H1 (cell line): Measurements from ENCODE around the gene FANCI. TPM values are rescaled to one million over a fixed set of nuclear protein-coding genes. Genes with fewer than 3 reads are reported as not detected.

Experiments used
- CTCF ChIA-PET: fragments of 300-600 bp; sonication (Branson Sonifier 250); formaldehyde crosslinking; loops from one replicate; lab custom pipeline; 2021; ENCODE audit not compliant: partially characterized antibody; lab: Charles Lee
- POLR2A ChIA-PET: fragments of 300-600 bp; sonication (Branson Sonifier 250); formaldehyde crosslinking; loops from one replicate; lab custom pipeline; 2021; ENCODE audit warnings: inconsistent platforms; ENCODE audit not compliant: partially characterized antibody; lab: Charles Lee
- DNase-seq, 2 experiments: peaks; one replicate each; pipeline versions ENCODE4 v3.0.0 to v3.0.0-alpha.2; 2010 to 2022; ENCODE audit warnings: low spot score in 2 of 2, low read depth in 1 of 2, mixed read lengths in 1 of 2
- FAIRE-seq: peaks from 2 replicates; lab custom pipeline; 2011; peaks lifted over from hg19 to GRCh38; lab: Jason Lieb, UNC
- H2AFZ ChIP-seq: 2 replicates; pipeline ENCODE4 v1.8.1; 2012; ENCODE audit warnings: low read length, inconsistent platforms
- H2AK5ac ChIP-seq: 2 replicates; pipeline ENCODE4 v1.6.1; 2013; ENCODE audit warnings: low read depth, low read length
- H2BK120ac ChIP-seq: replicated peaks from 2 replicates; pipeline ENCODE3; 2013; ENCODE audit warnings: low read depth, low read length, inconsistent platforms
- H2BK12ac ChIP-seq: 2 replicates; pipeline ENCODE4 v1.6.1; 2013; ENCODE audit warnings: low read depth, low read length
- H2BK15ac ChIP-seq: 2 replicates; pipeline ENCODE4 v1.6.1; 2013; ENCODE audit warnings: low read length
- H2BK20ac ChIP-seq: 2 replicates; pipeline ENCODE4 v1.6.1; 2013; ENCODE audit warnings: low read length
- H2BK5ac ChIP-seq: 2 replicates; pipeline ENCODE4 v1.6.1; 2013; ENCODE audit warnings: low read depth, low read length
- H3K14ac ChIP-seq: 2 replicates; pipeline ENCODE4 v1.6.1; 2013; ENCODE audit warnings: inconsistent platforms; ENCODE audit not compliant: insufficient read length
- H3K18ac ChIP-seq: 2 replicates; pipeline ENCODE4 v1.6.1; 2013; ENCODE audit warnings: low read length; ENCODE audit errors: extremely low read depth
- H3K23ac ChIP-seq: 2 replicates; pipeline ENCODE4 v1.6.1; 2013; ENCODE audit warnings: inconsistent platforms; ENCODE audit not compliant: insufficient read length
- H3K23me2 ChIP-seq: 2 replicates; pipeline ENCODE4 v1.6.1; 2013; ENCODE audit warnings: low read depth, low read length
- H3K27ac ChIP-seq: 2 replicates; pipeline ENCODE4 v1.6.1; 2011; ENCODE audit warnings: low read depth, low read length, inconsistent platforms
- H3K27me3 ChIP-seq, 4 experiments: replicated peaks in 1 of 4; 1 replicate in 1 of 4; 2 replicates in 3 of 4; pipeline versions ENCODE4 v1.6.1 to v1.8.1; 2011 to 2013; ENCODE audit warnings: low read length in 3 of 4, mild to moderate bottlenecking in 3 of 4, inconsistent platforms in 2 of 4, mixed read lengths in 2 of 4, moderate library complexity in 1 of 4; ENCODE audit not compliant: control insufficient read depth in 3 of 4, insufficient read depth in 3 of 4; ENCODE audit errors: extremely low read depth in 1 of 4
- H3K36me3 ChIP-seq, 4 experiments: 2 replicates each; pipeline versions ENCODE4 v1.6.1 to v1.8.1; 2011 to 2013; ENCODE audit warnings: mild to moderate bottlenecking in 4 of 4, low read length in 3 of 4, moderate library complexity in 2 of 4, control low read depth in 1 of 4, inconsistent platforms in 1 of 4; ENCODE audit not compliant: insufficient read depth in 4 of 4, control insufficient read depth in 2 of 4
- H3K4ac ChIP-seq: replicated peaks from 2 replicates; pipeline ENCODE3; 2013; ENCODE audit warnings: low read length, low read depth, mixed read lengths, inconsistent platforms; ENCODE audit not compliant: insufficient read length
- H3K4me1 ChIP-seq, 4 experiments: replicated peaks in 1 of 4; 1 replicate in 1 of 4; 2 replicates in 3 of 4; pipeline versions ENCODE4 v1.6.1 to v1.8.1; 2011 to 2013; ENCODE audit warnings: low read length in 3 of 4, inconsistent platforms in 2 of 4, mixed read lengths in 1 of 4; ENCODE audit not compliant: insufficient read depth in 4 of 4, control insufficient read depth in 3 of 4
- H3K4me2 ChIP-seq, 2 experiments: 2 replicates each; pipeline versions ENCODE4 v1.6.1 to v1.8.1; 2011 to 2013; ENCODE audit warnings: low read depth in 2 of 2, low read length in 2 of 2, control low read depth in 1 of 2, inconsistent platforms in 1 of 2, mild to moderate bottlenecking in 1 of 2; ENCODE audit not compliant: insufficient read depth in 1 of 2
- H3K4me3 ChIP-seq, 4 experiments: fragments of 200-600, 300-600 bp in 1 of 4; sonication (generic), shearing (Covaris generic), sonication (Bioruptor Twin) in 1 of 4; 2 replicates each; pipeline versions ENCODE4 v1.5.1 to v1.8.1; 2011 to 2016; ENCODE audit warnings: low read length in 4 of 4, low read depth in 3 of 4, control low read depth in 2 of 4, inconsistent platforms in 2 of 4, mild to moderate bottlenecking in 2 of 4, mixed read lengths in 1 of 4, moderate library complexity in 1 of 4; ENCODE audit not compliant: insufficient read depth in 2 of 4; ENCODE audit errors: extremely low read depth in 1 of 4
- H3K56ac ChIP-seq: replicated peaks from 2 replicates; pipeline ENCODE3; 2013; ENCODE audit warnings: low read depth, mild to moderate bottlenecking, mixed read lengths, low read length, inconsistent platforms; ENCODE audit not compliant: insufficient read length
- H3K79me1 ChIP-seq: 2 replicates; pipeline ENCODE4 v1.6.1; 2013; ENCODE audit warnings: low read depth, low read length, control low read depth
- H3K79me2 ChIP-seq, 2 experiments: 2 replicates each; pipeline versions ENCODE4 v1.6.1 to v1.8.1; 2012 to 2013; ENCODE audit warnings: low read length in 2 of 2, mild to moderate bottlenecking in 2 of 2, inconsistent platforms in 1 of 2; ENCODE audit not compliant: insufficient read depth in 2 of 2, control insufficient read depth in 1 of 2
- H3K9ac ChIP-seq, 4 experiments: replicated peaks in 1 of 4; 1 replicate in 1 of 4; 2 replicates in 3 of 4; pipeline versions ENCODE4 v1.6.1 to v1.8.1; 2011 to 2013; ENCODE audit warnings: low read depth in 3 of 4, low read length in 3 of 4, control low read depth in 2 of 4, mild to moderate bottlenecking in 2 of 4, moderate library complexity in 2 of 4, inconsistent platforms in 1 of 4; ENCODE audit errors: extremely low read depth in 1 of 4
- H3K9me3 ChIP-seq, 2 experiments: 2 replicates each; pipeline versions ENCODE4 v1.6.1 to v1.8.1; 2012 to 2013; ENCODE audit warnings: mild to moderate bottlenecking in 2 of 2, moderate library complexity in 2 of 2, control low read depth in 1 of 2, inconsistent platforms in 1 of 2, low read depth in 1 of 2, low read length in 1 of 2, mixed read lengths in 1 of 2; ENCODE audit not compliant: insufficient read depth in 2 of 2
- H4K20me1 ChIP-seq, 2 experiments: replicated peaks in 1 of 2; 2 replicates each; pipeline versions ENCODE3 to v1.8.1; 2011 to 2013; ENCODE audit warnings: inconsistent platforms in 2 of 2, low read length in 2 of 2, mild to moderate bottlenecking in 1 of 2; ENCODE audit not compliant: insufficient read depth in 2 of 2, control insufficient read depth in 1 of 2
- H4K5ac ChIP-seq: 2 replicates; pipeline ENCODE4 v1.6.1; 2013; ENCODE audit warnings: low read length, low read depth, mixed read lengths, inconsistent platforms; ENCODE audit not compliant: insufficient read length
- H4K8ac ChIP-seq: 2 replicates; pipeline ENCODE4 v1.8.0; 2013; ENCODE audit warnings: mild to moderate bottlenecking, moderate library complexity, low read length, inconsistent platforms; ENCODE audit not compliant: insufficient read depth; ENCODE audit errors: extremely low read depth
- H4K91ac ChIP-seq: replicated peaks from 2 replicates; pipeline ENCODE3; 2013; ENCODE audit warnings: low read length, mixed read lengths, inconsistent platforms; ENCODE audit not compliant: insufficient read length
- EP300 ChIP-seq, 2 experiments: IDR thresholded peaks; 1 replicate in 1 of 2; 2 replicates in 1 of 2; pipeline ENCODE4 v1.6.1; 2011 to 2012; ENCODE audit warnings: low read depth in 2 of 2, low read length in 2 of 2, mild to moderate bottlenecking in 2 of 2, borderline replicate concordance in 1 of 2, inconsistent platforms in 1 of 2, moderate library complexity in 1 of 2
- JUN ChIP-seq: IDR thresholded peaks from 2 replicates; pipeline ENCODE4 v1.6.1; 2011; ENCODE audit warnings: low read depth, mild to moderate bottlenecking, improper control_type of control experiment, low read length
- POLR2A ChIP-seq, 2 experiments: IDR thresholded peaks; 1 replicate in 1 of 2; 2 replicates in 1 of 2; pipeline ENCODE4 v1.6.1; 2011; ENCODE audit warnings: low read depth in 2 of 2, low read length in 2 of 2, mild to moderate bottlenecking in 2 of 2; ENCODE audit errors: control extremely low read depth in 1 of 2
- WGBS, 2 experiments: shearing (Covaris generic) in 1 of 2; methylation state at CpG; one replicate each; pipeline versions ENCODE4 v1.1.6 to v1.1.7; 2013 to 2015; ENCODE audit warnings: low lambda C conversion rate in 2 of 2, mixed read lengths in 2 of 2, inconsistent platforms in 1 of 2, low coverage in 1 of 2, missing lambda C conversion rate in 1 of 2; ENCODE audit not compliant: insufficient replicate concordance in 2 of 2, insufficient coverage in 1 of 2, insufficient read length in 1 of 2; ENCODE audit errors: extremely low coverage in 1 of 2, missing lambda C conversion rate in 1 of 2; 5-methylcytosine and 5-hydroxymethylcytosine counted together
- polyA plus RNA-seq, 7 experiments: library from polyadenylated mRNA; depleted of rRNA in 3 of 7; stranded (reverse) in 5 of 7; unstranded in 2 of 7; fragments of >200 nt in 5 of 7; fragments of 200-250 nt in 2 of 7; gene quantifications; 1 replicate in 5 of 7; 2 replicates in 1 of 7; 4 replicates in 1 of 7; pipeline versions ENCODE4 v1.2.1 to v1.2.3, GENCODE V29; 2011 to 2013; ENCODE audit warnings: missing spikeins in 2 of 7, mixed read lengths in 2 of 7
- total RNA-seq: library from RNA; stranded (reverse); fragmentation: NEBNext Ultra II Directional; extraction: Animal tissue kit (Norgen Biotek cat#: 25700); gene quantifications from 2 replicates; pipeline ENCODE4 v1.2.1, GENCODE V29; 2021
- TF ChIP-seq, protein P1 (sequence below): IDR thresholded peaks from 2 replicates; pipeline ENCODE4 v1.6.1; 2012; ENCODE audit warnings: inconsistent platforms

Gene FANCI
- total and polyA plus RNA-seq, 2 of the 8 experiments (the other 6 are each of a cell fraction or from before 2014, with no cell fraction given) = 37.8 to 115 TPM

DNA sequence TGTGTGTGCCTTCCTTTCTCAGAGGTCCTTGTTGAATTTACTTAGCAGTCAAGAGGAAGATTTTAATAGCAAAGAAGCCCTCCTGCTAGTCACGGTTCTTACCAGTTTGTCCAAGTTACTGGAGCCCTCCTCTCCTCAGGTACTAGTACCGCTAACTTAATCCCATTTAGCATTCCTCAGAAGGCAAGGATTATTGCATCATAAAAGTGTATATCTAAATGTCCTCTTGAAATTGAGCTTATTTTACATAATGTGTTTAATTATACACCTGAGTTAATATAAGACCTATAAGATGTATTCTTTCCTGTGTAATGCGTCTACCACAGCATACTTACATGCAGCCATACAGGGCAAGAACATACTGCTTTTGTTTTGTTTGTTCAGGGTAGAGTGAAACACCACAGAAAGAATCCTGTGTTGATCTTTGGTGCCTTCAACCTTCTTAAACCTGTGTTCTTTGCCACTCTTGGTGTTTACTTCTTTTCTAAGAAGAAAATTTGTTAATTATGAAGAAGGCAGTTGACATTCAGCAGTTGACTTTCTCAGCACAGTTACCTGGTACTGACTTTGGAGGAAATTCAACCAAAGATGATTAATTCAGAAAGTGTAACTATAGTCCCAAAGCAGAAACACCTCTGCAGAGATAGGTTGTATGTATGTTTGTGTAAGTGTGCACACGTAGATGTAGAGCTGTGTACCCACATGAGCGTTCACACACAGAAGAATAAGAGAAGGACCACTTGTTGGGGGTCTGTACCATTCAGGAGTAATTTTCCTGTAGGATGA is 57.7 kb downstream of the FANCI start:
- Histone ChIP-seq H4K91ac (no peak overlapping the region), H2AK5ac (no peak overlapping the region), H3K79me2 (no peaks in the 10 kb centered on the region), H2BK20ac (no peak overlapping the region), H3K4me1 (no peaks in the 10 kb centered on the region), H3K9ac (no peak overlapping the region), H4K8ac (no peak overlapping the region), H2BK12ac (no peak overlapping the region), H4K20me1 (peaks cover 0 to 2% of the 10 kb centered on the region in 2 experiments), H3K36me3 (peaks cover 17 to 72% (median 61%) of the 10 kb centered on the region in 4 experiments), H2BK5ac (no peak overlapping the region), H3K23ac (no peak overlapping the region), H3K4ac (no peak overlapping the region), H3K9me3 (peaks cover 0 to 6% of the 10 kb centered on the region in 2 experiments; a peak in 1 of 4 replicates), H3K18ac (no peak overlapping the region), H3K4me2 (no peak overlapping the region), H3K4me3 (no peak overlapping the region), H2AFZ (no peak overlapping the region), H2BK120ac (no peak overlapping the region), H3K79me1 (no peaks in the 10 kb centered on the region), H2BK15ac (no peak overlapping the region), H3K23me2 (no peaks in the 10 kb centered on the region), H4K5ac (no peak overlapping the region), H3K27ac (no peak overlapping the region), H3K14ac (no peak overlapping the region), H3K27me3 (no peaks in the 10 kb centered on the region), H3K56ac (no peak overlapping the region)
- POLR2A ChIA-PET = interaction anchor here (1.0 to 1.3 kb wide), 3 partner anchors 17 to 329 kb away, joined by 3 to 5 read pairs (median 3); no protein-coding TSS in a partner anchor
- no peak for DNase-seq
- CTCF ChIA-PET = interaction anchor here (0.7 to 1.8 kb wide), 7 partner anchors 16 to 276 kb away, joined by 3 to 5 read pairs (median 4); no protein-coding TSS in a partner anchor
- WGBS, 2 experiments = 80% methylated on average over 5 of the region's 5 CpGs; no CpG with 5 or more reads in 1 of the 2 experiments
- TF ChIP-seq EP300 (IDR thresholded peaks at IDR 0.05; ENCODE audit: borderline replicate concordance in 1 of 2, low read depth in 2 of 2, low read length in 2 of 2) = no peak
- TF ChIP-seq POLR2A (IDR thresholded peaks at IDR 0.05; ENCODE audit: control extremely low read depth in 1 of 2, low read depth in 2 of 2, low read length in 2 of 2) = no peak
- TF ChIP-seq, protein P1, sequence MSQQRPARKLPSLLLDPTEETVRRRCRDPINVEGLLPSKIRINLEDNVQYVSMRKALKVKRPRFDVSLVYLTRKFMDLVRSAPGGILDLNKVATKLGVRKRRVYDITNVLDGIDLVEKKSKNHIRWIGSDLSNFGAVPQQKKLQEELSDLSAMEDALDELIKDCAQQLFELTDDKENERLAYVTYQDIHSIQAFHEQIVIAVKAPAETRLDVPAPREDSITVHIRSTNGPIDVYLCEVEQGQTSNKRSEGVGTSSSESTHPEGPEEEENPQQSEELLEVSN = no peak
- TF ChIP-seq JUN = no peak
- no peak for FAIRE-seq
